ENCODE data around the gene PLPPR3. TPM values are rescaled to one million over a fixed set of nuclear protein-coding genes. Genes with fewer than 3 reads are reported as not detected.

Gene PLPPR3
- total RNA-seq, 1 donor from 2014 or later, result not detected

DNA sequence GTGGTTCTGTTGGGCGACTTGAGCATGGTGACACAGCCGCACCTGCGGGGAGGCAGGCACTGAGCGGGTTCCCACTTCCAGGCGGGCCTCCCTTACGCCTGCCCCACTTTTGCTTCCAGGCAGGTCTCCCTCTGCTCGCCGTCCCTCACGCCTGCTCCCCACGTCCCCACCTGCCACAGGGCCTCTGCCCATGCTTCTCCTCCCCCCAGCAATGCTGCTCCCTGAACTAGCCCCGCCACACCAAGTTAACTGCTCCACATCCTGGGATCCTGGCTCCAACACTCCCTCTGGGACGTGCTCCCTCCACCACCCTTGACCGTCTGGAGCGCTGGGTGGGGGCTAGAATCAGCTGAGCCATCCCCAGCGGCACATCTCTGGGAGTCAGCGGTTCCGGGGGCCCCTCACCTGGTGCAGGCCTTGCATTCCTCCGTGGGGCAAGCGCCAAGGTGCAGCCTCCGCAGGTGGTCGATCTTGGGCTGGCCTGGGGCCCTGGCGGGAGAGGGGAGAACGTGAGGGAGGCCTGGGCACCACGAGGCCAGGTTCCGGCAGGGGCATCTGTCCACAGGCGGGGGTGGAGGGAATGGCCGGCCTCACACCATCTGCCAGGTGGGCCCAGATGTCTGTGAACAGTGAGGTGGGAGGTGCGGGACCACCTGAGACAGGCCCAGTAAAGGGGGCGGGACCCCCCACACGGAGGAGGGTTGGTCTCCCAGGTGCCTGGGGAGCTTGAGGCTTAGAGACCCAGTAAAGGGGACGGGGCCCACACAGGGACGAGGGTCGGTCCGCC is 46.9 kb upstream of the PLPPR3 start:
- H3K9me3 ChIP-seq, result no peaks in the 10 kb centered on the region
- peak overlapping the region; percentile 87 for H3K27ac ChIP-seq
- no peak for DNase-seq (ENCODE audit: extremely low spot score in 2 of 2)
- peaks cover 0 to 19% of the 10 kb centered on the region in 2 donors for H3K36me3 ChIP-seq
- intact Hi-C loops (cut with DNase I), result loop anchor here (10.0 kb wide), 1 partner anchor 94 kb away; no protein-coding TSS in a partner anchor
- H3K27me3 ChIP-seq, result no peaks in the 10 kb centered on the region
- H3K4me1 ChIP-seq, result peaks cover 46% of the 10 kb centered on the region
- no peak overlapping the region for H3K4me3 ChIP-seq
- TF ChIP-seq POLR2AphosphoS5 (IDR thresholded peaks at IDR 0.05; ENCODE audit: insufficient read depth in 1 of 2, low read depth in 1 of 2) (peak in 1 of 2 donors; percentile 30), POLR2A (IDR thresholded peaks at IDR 0.05) (no peak)
- TF ChIP-seq, protein P1, sequence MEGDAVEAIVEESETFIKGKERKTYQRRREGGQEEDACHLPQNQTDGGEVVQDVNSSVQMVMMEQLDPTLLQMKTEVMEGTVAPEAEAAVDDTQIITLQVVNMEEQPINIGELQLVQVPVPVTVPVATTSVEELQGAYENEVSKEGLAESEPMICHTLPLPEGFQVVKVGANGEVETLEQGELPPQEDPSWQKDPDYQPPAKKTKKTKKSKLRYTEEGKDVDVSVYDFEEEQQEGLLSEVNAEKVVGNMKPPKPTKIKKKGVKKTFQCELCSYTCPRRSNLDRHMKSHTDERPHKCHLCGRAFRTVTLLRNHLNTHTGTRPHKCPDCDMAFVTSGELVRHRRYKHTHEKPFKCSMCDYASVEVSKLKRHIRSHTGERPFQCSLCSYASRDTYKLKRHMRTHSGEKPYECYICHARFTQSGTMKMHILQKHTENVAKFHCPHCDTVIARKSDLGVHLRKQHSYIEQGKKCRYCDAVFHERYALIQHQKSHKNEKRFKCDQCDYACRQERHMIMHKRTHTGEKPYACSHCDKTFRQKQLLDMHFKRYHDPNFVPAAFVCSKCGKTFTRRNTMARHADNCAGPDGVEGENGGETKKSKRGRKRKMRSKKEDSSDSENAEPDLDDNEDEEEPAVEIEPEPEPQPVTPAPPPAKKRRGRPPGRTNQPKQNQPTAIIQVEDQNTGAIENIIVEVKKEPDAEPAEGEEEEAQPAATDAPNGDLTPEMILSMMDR (IDR thresholded peaks at IDR 0.05), result no peak

DNA sequence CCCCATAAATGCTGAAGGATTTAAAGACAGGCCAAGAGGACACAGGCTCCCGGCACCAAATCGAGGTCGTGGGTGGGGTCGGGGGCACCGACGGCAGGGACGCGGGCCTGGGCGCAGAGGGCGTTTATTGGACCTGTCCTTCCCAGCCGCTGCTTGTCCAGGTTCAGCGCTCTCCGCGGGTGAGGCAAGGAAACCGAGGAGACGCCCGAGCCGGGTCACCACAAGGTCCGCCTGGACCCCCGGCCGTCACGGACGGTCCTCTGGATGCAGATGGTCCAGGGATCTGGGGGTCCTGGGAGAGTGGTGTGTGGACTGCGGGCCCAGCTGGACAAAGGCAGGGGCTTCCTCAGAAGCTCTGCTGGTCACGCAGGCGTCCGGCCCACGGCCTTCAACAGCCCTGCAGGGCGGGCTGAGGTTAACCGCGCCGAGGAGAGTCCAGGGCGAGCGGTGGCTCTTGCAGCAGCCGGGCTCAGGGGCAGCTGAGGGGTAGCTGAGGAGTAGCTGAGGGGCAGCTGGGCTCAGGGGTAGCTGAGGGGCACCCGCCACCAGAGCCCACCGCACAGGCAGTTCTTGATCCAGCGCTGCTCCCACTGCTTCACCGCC is 46.2 kb upstream of the PLPPR3 start:
- Histone ChIP-seq H3K4me3 (no peak overlapping the region), H3K27ac (peak overlapping the region; percentile 87), H3K27me3 (no peaks in the 10 kb centered on the region), H3K9me3 (no peaks in the 10 kb centered on the region), H3K4me1 (peaks cover 52% of the 10 kb centered on the region), H3K36me3 (peaks cover 0 to 17% of the 10 kb centered on the region in 2 donors)
- TF ChIP-seq, protein P1 (IDR thresholded peaks at IDR 0.05), result no peak
- TF ChIP-seq POLR2AphosphoS5 (IDR thresholded peaks at IDR 0.05; ENCODE audit: insufficient read depth in 1 of 2, low read depth in 1 of 2), result peak in 1 of 2 donors; percentile 7
- intact Hi-C loops (cut with DNase I), result loop anchor here (10.0 kb wide), 1 partner anchor 93 kb away; no protein-coding TSS in a partner anchor
- no peak for DNase-seq (ENCODE audit: extremely low spot score in 2 of 2)

DNA sequence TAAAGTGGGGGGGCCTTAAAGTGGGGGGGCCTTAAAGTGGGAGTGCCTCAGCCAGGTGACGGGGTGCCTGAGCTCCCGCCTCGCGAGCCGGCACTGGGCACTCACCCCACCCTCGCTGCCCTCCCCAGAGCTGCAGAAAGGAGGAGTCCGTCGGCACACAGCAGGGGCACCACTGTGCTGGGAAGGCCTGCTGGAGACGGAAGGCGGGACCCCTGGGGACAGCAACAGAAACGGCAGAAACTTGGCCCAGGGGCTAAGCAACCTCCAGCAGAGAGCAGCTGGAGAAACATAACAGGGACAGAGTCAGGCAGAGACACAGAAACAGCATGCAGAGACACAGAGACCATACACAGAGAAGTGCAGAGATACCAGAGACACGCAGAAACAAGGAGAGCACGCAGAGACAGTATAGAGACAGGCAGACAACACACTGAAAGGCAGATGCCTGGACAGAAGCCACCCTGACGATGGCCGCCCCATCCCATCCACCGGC is 45.6 kb upstream of the PLPPR3 start:
- Histone ChIP-seq H3K36me3 (peaks cover 0 to 17% of the 10 kb centered on the region in 2 donors), H3K4me1 (peaks cover 54% of the 10 kb centered on the region), H3K27ac (peak overlapping the region; percentile 27), H3K9me3 (no peaks in the 10 kb centered on the region), H3K4me3 (no peak overlapping the region), H3K27me3 (no peaks in the 10 kb centered on the region)
- intact Hi-C loops (cut with DNase I), result loop anchor here (10.0 kb wide), 1 partner anchor 93 kb away; no protein-coding TSS in a partner anchor
- no peak for DNase-seq (ENCODE audit: extremely low spot score in 2 of 2)
- TF ChIP-seq, protein P1 (IDR thresholded peaks at IDR 0.05), result no peak
- no peak for TF ChIP-seq POLR2A (IDR thresholded peaks at IDR 0.05)
- no peak for TF ChIP-seq POLR2AphosphoS5 (IDR thresholded peaks at IDR 0.05; ENCODE audit: insufficient read depth in 1 of 2, low read depth in 1 of 2)

DNA sequence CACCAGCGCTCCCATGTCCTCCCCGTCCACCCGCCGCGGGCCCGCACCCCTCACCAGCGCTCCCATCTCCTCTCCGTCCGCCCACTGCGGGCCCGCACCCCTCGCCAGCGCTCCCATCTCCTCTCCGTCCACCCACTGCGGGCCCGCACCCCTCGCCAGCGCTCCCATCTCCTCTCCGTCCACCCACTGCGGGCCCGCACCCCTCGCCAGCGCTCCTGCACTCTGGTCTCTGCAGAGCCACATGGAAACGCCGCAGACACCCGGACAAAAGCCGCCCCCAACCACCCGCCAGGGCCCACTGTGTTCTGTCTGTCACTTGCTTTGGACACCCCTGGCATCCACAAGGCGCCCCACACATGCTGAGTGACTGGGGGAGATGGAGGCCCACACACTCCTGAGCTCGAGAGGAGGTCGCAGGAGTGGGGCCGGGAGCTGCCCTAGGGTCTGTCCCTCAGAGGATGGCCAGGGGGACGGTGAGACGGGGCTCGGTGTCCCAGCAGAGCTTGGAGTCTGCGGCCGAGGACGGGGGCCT is 45.1 kb upstream of the PLPPR3 start:
- H3K4me3 ChIP-seq, result no peak overlapping the region
- H3K4me1 ChIP-seq, result peaks cover 54% of the 10 kb centered on the region
- intact Hi-C loops (cut with DNase I), result loop anchor here (10.0 kb wide), 1 partner anchor 92 kb away; no protein-coding TSS in a partner anchor
- TF ChIP-seq, protein P1 (IDR thresholded peaks at IDR 0.05), result no peak
- TF ChIP-seq POLR2A (IDR thresholded peaks at IDR 0.05) (no peak), POLR2AphosphoS5 (IDR thresholded peaks at IDR 0.05; ENCODE audit: insufficient read depth in 1 of 2, low read depth in 1 of 2) (no peak)
- no peaks in the 10 kb centered on the region for H3K9me3 ChIP-seq
- no peaks in the 10 kb centered on the region for H3K27me3 ChIP-seq
- DNase-seq (ENCODE audit: extremely low spot score in 2 of 2), result no peak
- peaks cover 0 to 17% of the 10 kb centered on the region in 2 donors for H3K36me3 ChIP-seq
- H3K27ac ChIP-seq, result peak overlapping the region; percentile 27

Measured in vagina (tissue), 2 donors.